Activated gamma-delta T cell treated with anti-CD3 and anti-CD28 coated beads, Interleukin-2, amount 50 U/mL, for 16 hours (primary cell): Measurements from ENCODE around the gene TRAPPC5.

Source experiments
- DNase-seq: peaks from one replicate; pipeline ENCODE4 v3.0.0-alpha.2; 2020; ENCODE audit warnings: low read depth

Gene TRAPPC5

DNA sequence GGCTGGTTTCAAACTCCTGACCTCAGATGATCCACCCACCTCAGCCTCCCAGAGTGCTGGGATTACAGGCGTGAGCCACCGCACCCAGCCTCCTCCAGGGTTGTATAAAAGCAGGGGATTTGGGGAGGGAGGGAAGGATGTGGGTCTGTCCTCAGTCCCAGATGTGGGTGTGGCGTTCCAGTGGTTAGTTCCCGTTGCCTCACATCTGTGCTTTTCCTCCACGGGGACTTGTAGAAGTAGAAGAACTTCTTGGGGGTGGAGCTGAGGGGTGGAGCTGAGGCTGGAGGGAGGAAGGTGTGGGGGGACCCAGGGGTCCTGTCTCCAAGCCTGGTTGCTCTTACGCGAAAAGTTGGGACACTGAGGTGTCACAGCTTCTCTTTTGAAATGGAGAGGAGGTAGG is 4.3 kb upstream of the TRAPPC5 start:
- no peak for DNase-seq

DNA sequence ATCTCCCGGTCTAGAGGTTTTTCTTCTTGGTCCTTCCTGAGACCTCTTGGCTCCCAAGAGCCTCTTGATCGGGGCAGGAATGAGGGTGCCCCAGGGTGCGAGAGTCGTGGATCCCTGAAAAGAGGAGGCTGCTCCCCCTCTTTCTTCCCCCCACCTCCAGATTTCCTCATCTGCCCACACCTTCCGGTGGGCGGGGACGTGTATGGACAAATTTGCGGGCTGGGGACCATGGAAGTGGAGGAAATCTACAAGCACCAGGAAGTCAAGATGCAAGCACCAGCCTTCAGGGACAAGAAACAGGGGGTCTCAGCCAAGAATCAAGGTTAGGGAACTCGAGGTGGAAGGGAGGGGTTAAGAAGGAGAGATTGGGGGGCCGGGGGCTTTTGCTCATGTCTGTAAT is 3.8 kb upstream of the TRAPPC5 start, which contains the start of gene MCEMP1:
MCEMP1 (plus strand) TSS at position 237 of the 400 bp plus-strand sequence; CDS start at position 268, 31 bp downstream.
- no peak for DNase-seq

DNA sequence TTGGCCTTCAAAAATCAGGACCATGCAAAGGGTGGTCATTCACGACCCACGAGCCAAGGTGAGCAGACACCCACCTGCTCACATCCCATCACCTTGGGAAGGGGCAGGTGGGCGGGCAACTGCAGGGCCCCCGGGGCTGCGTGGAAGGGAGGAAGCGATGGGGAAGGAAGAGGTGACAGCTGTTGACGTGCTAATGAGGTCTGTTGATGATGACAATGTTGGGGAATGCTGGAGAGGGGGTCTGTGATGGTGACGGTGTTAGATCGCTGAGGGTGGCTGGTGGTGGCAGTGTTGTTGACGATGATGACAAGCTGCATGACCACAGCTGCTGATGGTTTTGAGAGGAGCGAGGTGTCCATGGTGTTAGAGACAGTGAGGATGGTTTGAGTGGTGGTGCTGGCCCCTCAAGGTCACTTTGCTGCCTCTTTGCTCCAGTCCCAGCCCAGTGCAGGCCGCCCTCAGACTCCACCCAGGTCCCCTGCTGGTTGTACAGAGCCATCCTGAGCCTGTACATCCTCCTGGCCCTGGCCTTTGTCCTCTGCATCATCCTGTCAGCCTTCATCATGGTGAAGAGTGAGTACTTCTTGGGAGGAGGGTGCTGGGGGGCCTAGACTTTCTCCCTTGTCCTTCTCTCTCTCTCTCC is 2.8 kb upstream of the TRAPPC5 start:
- DNase-seq: no peak

- DNase-seq: peak; percentile 42
Measured at GRCh38 chr19:7678971-7679751, 1.5 kb upstream of the TRAPPC5 start.

GRCh38 chr19:7679771-7680605 is 645 bp upstream of the TRAPPC5 start:
- DNase-seq: no peak

DNA sequence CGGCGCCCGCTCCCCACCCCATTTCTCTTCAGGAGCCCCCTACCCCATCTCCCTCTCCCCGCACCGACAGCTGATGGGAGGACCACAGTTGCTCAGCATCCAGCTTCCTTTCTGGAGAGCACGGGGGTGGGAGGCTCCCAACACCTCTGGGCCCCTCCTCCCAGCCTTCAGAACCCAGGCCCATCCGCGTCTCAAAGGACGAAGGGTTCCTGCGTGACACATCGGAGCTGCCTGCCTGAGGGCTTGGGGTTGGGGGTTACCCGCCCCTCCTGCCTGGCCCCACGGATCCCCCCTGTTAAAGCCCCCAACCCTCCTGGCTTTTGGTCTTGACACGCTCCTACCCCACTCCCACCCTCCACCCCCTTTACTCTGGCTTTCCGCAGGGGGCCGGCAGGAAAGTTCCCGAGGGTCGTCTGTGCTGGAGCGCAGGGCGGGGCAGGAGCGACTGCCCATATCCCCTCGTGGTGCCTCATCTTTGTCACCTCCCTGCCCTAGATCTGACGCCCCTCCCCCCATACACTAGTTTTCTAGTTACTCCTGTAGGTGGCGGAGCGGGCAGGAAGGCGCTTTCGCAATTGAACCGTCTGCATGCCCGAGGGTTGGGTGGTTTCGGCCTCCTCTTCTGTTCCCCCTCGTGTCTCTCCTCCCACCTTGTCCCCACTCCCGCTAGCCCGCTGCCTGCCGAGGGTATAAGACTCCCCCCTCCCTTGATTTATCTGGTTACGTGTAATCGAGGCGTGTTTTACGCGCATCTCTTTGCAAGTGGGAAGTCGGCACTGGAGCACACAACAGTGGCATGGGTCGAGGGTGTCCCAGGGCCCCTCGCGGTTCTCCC is 924 bp downstream of the TRAPPC5 start:
- peak; percentile 82 for DNase-seq

- no peak for DNase-seq
Measured at GRCh38 chr19:7682175-7682855, 1.7 kb downstream of the TRAPPC5 start.

DNA sequence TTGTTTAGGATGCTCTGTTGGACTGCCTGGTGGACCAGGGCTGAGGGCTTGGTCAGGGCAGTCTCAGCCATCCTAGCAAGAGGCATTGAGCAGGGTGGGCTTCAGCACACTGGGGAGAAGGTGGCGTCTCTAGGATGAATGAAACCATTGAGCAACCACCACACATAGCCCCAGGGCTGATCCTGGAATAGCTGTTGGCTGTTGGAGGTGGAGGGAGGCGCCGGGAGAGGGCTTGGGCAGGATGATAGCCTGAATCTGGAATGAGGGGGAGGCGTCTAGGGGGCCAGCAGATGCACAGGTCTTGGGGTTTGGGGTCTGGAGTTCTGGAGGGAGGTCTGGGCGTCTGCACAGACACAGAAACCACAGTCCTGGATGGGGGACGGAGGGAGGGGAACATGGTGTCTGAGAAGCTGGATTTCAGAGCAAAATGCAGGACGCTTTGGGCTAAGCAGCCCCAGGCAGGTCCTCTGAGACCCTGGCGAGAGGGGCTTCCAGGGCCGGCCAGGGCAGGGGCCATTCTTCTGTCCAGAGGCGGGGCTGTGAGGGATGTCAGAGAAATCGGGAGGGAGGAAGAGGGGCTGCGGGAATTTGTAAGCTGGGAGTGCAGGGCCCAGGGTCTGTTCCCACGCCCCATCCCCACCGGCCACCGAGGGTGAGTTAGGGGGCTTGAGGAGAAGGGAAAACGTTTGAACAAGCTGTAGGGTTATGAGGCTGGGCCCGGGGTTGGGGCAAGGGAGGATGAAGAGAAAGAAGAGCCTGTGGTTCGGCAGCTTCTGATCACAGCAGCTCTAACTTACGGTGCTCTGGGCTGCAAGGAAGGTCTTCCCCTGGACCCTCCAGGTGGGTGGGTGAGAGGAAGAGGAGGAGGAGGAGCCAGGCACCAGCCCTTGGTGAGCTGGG is 5.2 kb downstream of the TRAPPC5 start:
- no peak for DNase-seq

DNA sequence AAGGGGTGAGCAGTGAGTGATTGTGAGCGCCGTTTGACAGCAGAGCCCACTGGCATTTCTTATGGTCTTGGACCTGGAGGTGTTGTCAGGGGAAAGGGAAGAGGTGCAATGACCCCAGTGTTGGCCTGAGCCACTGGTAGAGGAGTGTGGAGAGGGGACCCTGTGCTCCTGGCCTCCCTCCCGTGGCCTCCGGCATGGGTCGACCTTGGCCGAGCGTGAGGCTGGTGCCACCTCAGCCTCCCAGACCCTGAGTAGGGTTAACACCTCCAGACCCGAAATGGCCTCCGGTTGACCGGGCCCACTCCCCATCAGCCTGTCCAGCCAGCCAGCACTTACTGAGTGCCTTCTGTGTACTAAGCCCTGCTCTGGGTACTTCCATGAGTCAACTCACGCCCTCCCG is 6.5 kb downstream of the TRAPPC5 start:
- no peak for DNase-seq

DNA sequence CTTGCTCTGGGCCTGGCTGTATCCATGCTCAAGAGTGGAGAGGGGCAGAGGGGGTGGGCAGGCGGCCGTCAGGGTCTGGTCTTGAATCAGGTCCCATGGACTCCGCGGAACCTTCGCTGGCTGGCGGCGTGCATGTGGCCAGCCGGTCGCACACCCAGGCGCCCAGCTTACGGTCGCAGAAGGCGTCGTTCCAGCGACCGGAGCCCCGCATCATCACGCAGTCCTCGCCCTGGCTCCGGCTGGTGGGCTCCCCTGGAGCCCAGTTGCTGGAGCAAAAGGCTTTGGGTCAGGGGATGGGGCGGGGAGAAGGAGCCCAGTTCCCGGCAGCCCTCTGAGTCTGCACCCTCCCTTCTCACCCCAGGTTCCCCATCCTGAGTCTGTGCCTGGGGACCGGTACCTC is 8.5 kb downstream of the TRAPPC5 start:
- DNase-seq: no peak

DNA sequence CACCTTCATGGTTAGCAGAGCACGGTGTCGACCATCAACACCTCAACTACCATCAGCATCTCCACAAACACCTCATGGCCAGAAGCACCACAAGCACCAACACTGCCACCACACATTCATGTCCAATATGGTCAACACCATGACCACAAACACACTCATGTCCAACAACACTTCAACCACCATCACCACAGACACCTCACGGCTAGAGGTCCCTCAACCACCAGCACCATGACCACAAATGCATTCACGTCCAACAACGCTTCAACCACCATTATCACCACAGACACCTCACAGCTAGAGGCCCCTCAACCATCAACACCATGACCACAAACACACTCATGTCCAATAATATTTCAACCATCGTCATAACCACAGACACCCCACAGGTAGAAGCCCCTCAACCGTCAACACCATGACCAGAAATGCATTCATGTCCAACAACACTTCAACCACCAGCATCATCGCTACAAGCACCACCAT is 10.2 kb downstream of the TRAPPC5 start:
- DNase-seq: no peak

- DNase-seq: peak; percentile 24
Measured at GRCh38 chr19:7691497-7691896, 10.9 kb downstream of the TRAPPC5 start.

- no peak for DNase-seq
Measured at GRCh38 chr19:7692417-7693088, 11.9 kb downstream of the TRAPPC5 start.

GRCh38 chr19:7694499-7694898 is 13.9 kb downstream of the TRAPPC5 start:
- no peak for DNase-seq

DNA sequence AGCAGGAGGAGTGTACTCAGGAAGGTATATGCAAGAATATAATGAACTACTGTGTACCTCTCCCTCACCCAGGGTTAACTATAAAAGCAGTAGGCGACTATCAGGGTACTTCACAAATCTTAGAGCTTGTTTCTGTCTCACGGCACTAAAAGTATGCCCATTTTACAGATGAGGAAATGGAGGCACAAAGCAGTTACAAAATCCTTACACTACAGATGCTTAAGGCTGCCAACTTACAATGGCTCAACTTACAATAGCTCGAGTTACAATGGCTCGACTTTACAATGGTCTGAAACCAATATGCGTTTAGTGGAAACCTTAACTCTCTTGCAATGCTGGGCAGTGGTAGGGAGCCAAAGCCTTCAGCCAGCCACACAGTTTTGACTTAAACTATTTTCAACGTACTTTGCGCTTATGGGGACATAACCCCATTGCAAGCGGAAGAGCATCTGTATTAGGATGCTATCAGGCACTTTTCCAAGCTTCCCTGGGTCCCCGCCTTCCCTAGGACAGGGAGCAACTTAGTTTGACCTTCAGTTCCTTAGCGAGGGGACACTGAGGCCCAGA is 17.2 kb downstream of the TRAPPC5 start:
- DNase-seq: no peak

GRCh38 chr19:7698583-7698982 is 17.9 kb downstream of the TRAPPC5 start:
- no peak for DNase-seq

- no peak for DNase-seq
Measured at GRCh38 chr19:7699003-7699402, 18.4 kb downstream of the TRAPPC5 start.

DNA sequence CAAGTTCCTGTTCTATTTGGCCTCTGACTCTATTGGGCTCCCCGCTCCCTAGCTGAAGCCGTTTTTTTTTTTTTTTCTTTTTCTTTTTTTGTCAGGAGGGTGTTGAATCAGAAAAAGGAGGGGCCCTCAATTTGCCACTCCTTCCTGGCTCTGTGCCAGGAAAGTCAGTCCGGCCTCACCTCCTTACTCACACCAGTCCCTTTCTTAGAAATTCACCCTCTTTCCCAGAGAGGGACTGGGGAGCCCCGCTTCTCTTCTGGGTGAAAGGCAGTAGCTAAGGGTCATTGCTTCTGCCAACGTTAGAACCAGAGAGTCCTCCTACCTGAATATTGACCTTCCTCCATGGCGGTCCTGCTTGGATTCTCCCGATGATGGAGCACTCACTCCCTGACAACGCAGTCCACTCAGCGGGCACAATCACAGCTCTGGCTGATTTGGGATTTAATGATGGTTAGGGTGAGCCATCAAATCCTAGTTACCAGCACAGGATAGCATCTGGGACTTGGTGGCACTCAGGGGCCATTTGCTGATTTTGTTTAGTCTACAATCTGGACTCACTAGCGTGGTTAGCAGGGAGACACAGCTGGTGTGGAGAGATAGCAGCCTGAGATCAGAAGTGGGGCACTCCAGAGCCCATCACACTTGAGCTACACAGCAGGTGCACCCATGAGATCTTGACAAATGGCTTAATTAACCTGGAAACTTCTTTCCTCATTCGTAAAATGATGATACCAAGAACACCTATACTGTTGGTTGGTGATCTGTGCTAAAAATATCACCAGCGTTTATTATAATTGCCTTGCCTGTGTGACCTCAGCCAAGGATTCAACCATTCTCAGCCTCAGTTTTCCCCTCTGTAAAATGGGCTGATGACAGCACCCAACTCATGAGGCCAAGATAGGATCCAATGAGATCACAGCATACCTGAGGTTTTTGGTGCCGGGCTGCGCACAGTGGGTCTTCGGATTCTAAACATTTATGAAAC is 19.1 kb downstream of the TRAPPC5 start:
- no peak for DNase-seq
